Naive thymus-derived CD8-positive, alpha-beta T cell (primary cell): ENCODE data around the gene TMC5. TPM values are rescaled to one million over a fixed set of nuclear protein-coding genes. Genes with fewer than 3 reads are reported as not detected.
A peak's percentile ranks its signal among the peaks of the same experiment; 100 is the strongest.

Experiments
- ATAC-seq, 2 donors: fragments of 150-1000 bp; cut with Tn5 transposase in 1 of 2; sonication (Bioruptor Pico), chemical (Tn5 transposase) in 1 of 2; 1 replicate in 1 of 2; 2 replicates in 1 of 2; pipeline ENCODE4 v1.10.0; 2021; ENCODE audit warnings: mild to moderate bottlenecking in 2 of 2, moderate library complexity in 2 of 2
- POLR2A ChIA-PET: fragments of 350-600 bp; sonication (Branson Sonifier 250); formaldehyde crosslinking; loops from one replicate; lab custom pipeline; 2021; ENCODE audit warnings: antibody characterized with exemption; lab: Charles Lee
- DNase-seq, 10 donors: peaks; one replicate each; pipeline versions ENCODE4 v3.0.0 to v3.0.0-alpha.2; 2020 to 2022
- H3K27ac Mint-ChIP-seq, 10 donors: one replicate each; pipeline ENCODE4 v1.8.0; 2020 to 2022; ENCODE audit warnings: mild to moderate bottlenecking in 10 of 10, mixed read lengths in 10 of 10, moderate library complexity in 4 of 10, inconsistent platforms in 1 of 10
- H3K27me3 Mint-ChIP-seq, 5 donors: one replicate each; pipeline ENCODE4 v1.8.0; 2021 to 2022; ENCODE audit warnings: mixed read lengths in 5 of 5
- H3K36me3 Mint-ChIP-seq, 3 donors: one replicate each; pipeline ENCODE4 v1.8.0; 2020 to 2022; ENCODE audit warnings: mixed read lengths in 3 of 3, mild to moderate bottlenecking in 2 of 3, inconsistent platforms in 1 of 3
- H3K4me1 Mint-ChIP-seq, 4 donors: one replicate each; pipeline ENCODE4 v1.8.0; 2021 to 2022; ENCODE audit warnings: mixed read lengths in 4 of 4
- H3K4me3 Mint-ChIP-seq, 10 donors: one replicate each; pipeline ENCODE4 v1.8.0; 2020 to 2022; ENCODE audit warnings: mild to moderate bottlenecking in 10 of 10, mixed read lengths in 10 of 10, moderate library complexity in 6 of 10, inconsistent platforms in 1 of 10
- H3K9me3 Mint-ChIP-seq, 9 donors: one replicate each; pipeline ENCODE4 v1.8.0; 2020 to 2022; ENCODE audit warnings: mixed read lengths in 9 of 9, mild to moderate bottlenecking in 3 of 9, inconsistent platforms in 1 of 9, moderate library complexity in 1 of 9
- polyA plus RNA-seq, 3 donors: library from polyadenylated mRNA; unstranded; fragments of 300-500 nt; fragmentation: Illumina TruSeq; gene quantifications; one replicate each; pipeline ENCODE4 v1.2.3, GENCODE V29; 2021
- total RNA-seq, 8 experiments: library from RNA in 2 of 8; stranded (reverse) in 2 of 8; gene quantifications; one replicate each; pipeline ENCODE4 v1.2.3 and lab custom pipeline; 2021 to 2026

Gene TMC5
- total and polyA plus RNA-seq, 5 experiments from 2014 or later, result not detected

GRCh38 chr16:19502395-19503131 lies 84.9 kb downstream of the TMC5 start:
- no peaks in the 10 kb centered on the region for H3K9me3 Mint-ChIP-seq
- H3K27me3 Mint-ChIP-seq, result no peaks in the 10 kb centered on the region
- H3K27ac Mint-ChIP-seq, result peak overlapping the region in 1 of 10 donors; percentile 67
- POLR2A ChIA-PET, result no interaction called here
- DNase-seq (peak; percentile 18 to 74 (median 48)), ATAC-seq (peak; percentile 60 to 65)
- H3K4me3 Mint-ChIP-seq, result no peak overlapping the region
- H3K4me1 Mint-ChIP-seq, result no peaks in the 10 kb centered on the region
- H3K36me3 Mint-ChIP-seq, result peaks cover 6 to 84% (median 34%) of the 10 kb centered on the region in 3 donors

GRCh38 chr16:19503461-19504075 lies 85.9 kb downstream of the TMC5 start:
- Mint-ChIP-seq H3K4me1 (no peaks in the 10 kb centered on the region), H3K4me3 (no peak overlapping the region), H3K9me3 (no peaks in the 10 kb centered on the region), H3K27ac (peak overlapping the region in 1 of 10 donors; percentile 1), H3K36me3 (peaks cover 6 to 88% (median 34%) of the 10 kb centered on the region in 3 donors), H3K27me3 (no peaks in the 10 kb centered on the region)
- DNase-seq (no peak), ATAC-seq (no peak)
- POLR2A ChIA-PET, result no interaction called here

GRCh38 chr16:19505600-19506303 lies 88.1 kb downstream of the TMC5 start:
- ATAC-seq, result no peak
- peaks cover 6 to 81% (median 30%) of the 10 kb centered on the region in 3 donors for H3K36me3 Mint-ChIP-seq
- POLR2A ChIA-PET, result no interaction called here
- H3K27ac Mint-ChIP-seq, result peak overlapping the region in 3 of 10 donors; percentile 4 to 72 (median 42)
- no peaks in the 10 kb centered on the region for H3K4me1 Mint-ChIP-seq
- no peak for DNase-seq
- H3K27me3 Mint-ChIP-seq, result no peaks in the 10 kb centered on the region
- no peak overlapping the region for H3K4me3 Mint-ChIP-seq
- H3K9me3 Mint-ChIP-seq, result no peaks in the 10 kb centered on the region

- no peak for ATAC-seq
- H3K4me1 Mint-ChIP-seq, result peaks cover 0 to 3% (median 2%) of the 10 kb centered on the region in 4 donors
- no peak overlapping the region for H3K27ac Mint-ChIP-seq
- H3K36me3 Mint-ChIP-seq, result peaks cover 0 to 77% (median 24%) of the 10 kb centered on the region in 3 donors
- POLR2A ChIA-PET, result no interaction called here
- no peaks in the 10 kb centered on the region for H3K27me3 Mint-ChIP-seq
- no peak overlapping the region for H3K4me3 Mint-ChIP-seq
- H3K9me3 Mint-ChIP-seq, result no peaks in the 10 kb centered on the region
- no peak for DNase-seq
Measured at GRCh38 chr16:19506965-19507364, 89.3 kb downstream of the TMC5 start.

GRCh38 chr16:19507867-19508266 lies 90.2 kb downstream of the TMC5 start:
- POLR2A ChIA-PET, result no interaction called here
- H3K4me1 Mint-ChIP-seq, result peaks cover 0 to 4% (median 2%) of the 10 kb centered on the region in 4 donors
- H3K27ac Mint-ChIP-seq, result no peak overlapping the region
- H3K9me3 Mint-ChIP-seq, result no peaks in the 10 kb centered on the region
- no peak overlapping the region for H3K4me3 Mint-ChIP-seq
- ATAC-seq (no peak), DNase-seq (no peak)
- no peaks in the 10 kb centered on the region for H3K27me3 Mint-ChIP-seq
- peaks cover 0 to 78% (median 20%) of the 10 kb centered on the region in 3 donors for H3K36me3 Mint-ChIP-seq

- ATAC-seq (no peak), DNase-seq (no peak)
- peak overlapping the region in 3 of 10 donors; percentile 28 to 75 (median 39) for H3K27ac Mint-ChIP-seq
- H3K36me3 Mint-ChIP-seq, result peaks cover 0 to 74% (median 20%) of the 10 kb centered on the region in 3 donors
- H3K27me3 Mint-ChIP-seq, result no peaks in the 10 kb centered on the region
- peaks cover 6 to 26% (median 21%) of the 10 kb centered on the region in 4 donors for H3K4me1 Mint-ChIP-seq
- no peaks in the 10 kb centered on the region for H3K9me3 Mint-ChIP-seq
- no peak overlapping the region for H3K4me3 Mint-ChIP-seq
- POLR2A ChIA-PET, result no interaction called here
Measured at GRCh38 chr16:19512297-19512696, 94.6 kb downstream of the TMC5 start.

GRCh38 chr16:19513377-19514053 lies 95.8 kb downstream of the TMC5 start:
- peak overlapping the region in 1 of 10 donors; percentile 63 for H3K27ac Mint-ChIP-seq
- H3K9me3 Mint-ChIP-seq, result no peaks in the 10 kb centered on the region
- peaks cover 0 to 69% (median 24%) of the 10 kb centered on the region in 3 donors for H3K36me3 Mint-ChIP-seq
- H3K4me3 Mint-ChIP-seq, result peak overlapping the region in 1 of 10 donors; percentile 26
- POLR2A ChIA-PET, result interaction anchor here (1.2 kb wide), 1 partner anchor 11 kb away, joined by 4 read pairs; no protein-coding TSS in a partner anchor
- no peak for ATAC-seq
- no peak for DNase-seq
- H3K27me3 Mint-ChIP-seq, result no peaks in the 10 kb centered on the region
- H3K4me1 Mint-ChIP-seq, result peaks cover 9 to 35% (median 28%) of the 10 kb centered on the region in 4 donors

- Mint-ChIP-seq H3K4me3 (no peak overlapping the region), H3K27ac (peak overlapping the region in 1 of 10 donors; percentile 22), H3K9me3 (no peaks in the 10 kb centered on the region), H3K27me3 (no peaks in the 10 kb centered on the region), H3K36me3 (peaks cover 0 to 60% (median 24%) of the 10 kb centered on the region in 3 donors), H3K4me1 (peaks cover 11 to 51% (median 44%) of the 10 kb centered on the region in 4 donors)
- no peak for DNase-seq
- POLR2A ChIA-PET, result no interaction called here
- ATAC-seq, result no peak
Measured at GRCh38 chr16:19515757-19516156, 98.1 kb downstream of the TMC5 start.

- H3K27ac Mint-ChIP-seq, result peak overlapping the region in 1 of 10 donors; percentile 1
- DNase-seq (no peak), ATAC-seq (no peak)
- H3K36me3 Mint-ChIP-seq, result peaks cover 0 to 47% (median 24%) of the 10 kb centered on the region in 3 donors
- H3K9me3 Mint-ChIP-seq, result no peaks in the 10 kb centered on the region
- POLR2A ChIA-PET, result no interaction called here
- peaks cover 25 to 62% (median 60%) of the 10 kb centered on the region in 4 donors for H3K4me1 Mint-ChIP-seq
- peak overlapping the region in 1 of 10 donors; percentile 24 for H3K4me3 Mint-ChIP-seq
- H3K27me3 Mint-ChIP-seq, result no peaks in the 10 kb centered on the region
Measured at GRCh38 chr16:19517424-19518089, 99.9 kb downstream of the TMC5 start.

- Mint-ChIP-seq H3K4me3 (peak overlapping the region in 1 of 10 donors; percentile 33), H3K27me3 (no peaks in the 10 kb centered on the region), H3K36me3 (peaks cover 0 to 41% (median 21%) of the 10 kb centered on the region in 3 donors), H3K4me1 (peaks cover 25 to 65% (median 60%) of the 10 kb centered on the region in 4 donors), H3K9me3 (no peaks in the 10 kb centered on the region), H3K27ac (peak overlapping the region in 1 of 10 donors; percentile 66)
- POLR2A ChIA-PET, result no interaction called here
- DNase-seq (no peak), ATAC-seq (no peak)
Measured at GRCh38 chr16:19518388-19518787, 100.7 kb downstream of the TMC5 start.

- peak overlapping the region; percentile 93 to 100 (median 96) for H3K4me3 Mint-ChIP-seq
- peak in 1 of 10 donors; percentile 1 for DNase-seq
- H3K36me3 Mint-ChIP-seq, result peaks cover 0 to 20% (median 11%) of the 10 kb centered on the region in 3 donors
- peaks cover 38 to 74% (median 69%) of the 10 kb centered on the region in 4 donors for H3K4me1 Mint-ChIP-seq
- H3K27ac Mint-ChIP-seq, result peak overlapping the region; percentile 89 to 97 (median 94)
- no peaks in the 10 kb centered on the region for H3K27me3 Mint-ChIP-seq
- POLR2A ChIA-PET, result interaction anchor here (0.7 to 1.6 kb wide), 3 partner anchors 34 to 453 kb away, joined by 3 to 11 read pairs (median 3); partner anchors contain the start of genes COQ7 and VPS35L
- no peaks in the 10 kb centered on the region for H3K9me3 Mint-ChIP-seq
- ATAC-seq, result no peak
Measured at GRCh38 chr16:19520861-19521331, 103.2 kb downstream of the TMC5 start.
